Stimulated activated CD4-positive, alpha-beta T cell treated with anti-CD3 and anti-CD28 coated beads, Interleukin-2, amount 100 ng/mL, for 4 hours (primary cell): ENCODE results near the gene OR4E2.
"Not testable (repeated sequence)": the region's sequence is repeated elsewhere in the genome, so short reads cannot be mapped to it uniquely, and the experiment has no call there.

Experiments
- DNase-seq: peaks from one replicate; pipeline ENCODE4 v3.0.0-alpha.2; 2020; ENCODE audit warnings: low read depth

The OR4E2 gene

DNA sequence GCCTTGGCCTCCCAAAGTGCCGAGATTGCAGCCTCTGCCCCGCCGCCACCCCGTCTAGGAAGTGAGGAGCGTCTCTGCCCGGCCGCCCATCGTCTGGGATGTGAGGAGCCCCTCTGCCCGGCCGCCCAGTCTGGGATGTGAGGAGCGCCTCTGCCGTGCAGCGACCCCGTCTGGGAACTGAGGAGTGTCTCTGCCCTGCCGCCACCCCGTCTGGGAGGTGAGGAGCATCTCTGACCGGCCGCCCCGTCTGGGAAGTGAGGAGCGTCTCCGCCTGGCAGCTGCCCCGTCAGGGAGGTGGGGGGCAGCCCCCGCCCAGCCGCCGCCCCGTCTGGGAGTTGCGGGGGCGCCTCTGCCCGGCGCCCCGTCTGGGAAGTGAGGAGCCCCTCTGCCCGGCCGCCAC is 44.0 kb downstream of the OR4E2 start:
- DNase-seq = not testable (repeated sequence)

DNA sequence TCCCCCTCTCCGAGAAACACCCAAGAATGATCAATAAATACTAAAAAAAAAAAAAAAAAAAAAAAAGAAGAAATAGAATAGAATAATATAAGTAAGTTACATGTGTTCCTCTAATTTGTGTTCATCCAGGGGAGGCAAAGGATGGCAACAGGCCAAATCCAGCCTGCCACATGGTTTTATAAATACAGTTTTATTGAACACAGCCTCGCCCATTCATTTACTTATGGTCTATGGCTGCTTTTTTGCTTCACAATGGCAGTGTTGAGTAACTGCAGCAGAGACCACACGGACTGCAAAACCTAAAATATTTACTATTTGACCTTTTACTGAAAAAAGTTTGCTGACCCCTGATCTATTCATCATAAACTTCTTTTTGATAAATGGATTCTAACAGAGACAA is 44.9 kb downstream of the OR4E2 start:
- not testable (repeated sequence) for DNase-seq

DNA sequence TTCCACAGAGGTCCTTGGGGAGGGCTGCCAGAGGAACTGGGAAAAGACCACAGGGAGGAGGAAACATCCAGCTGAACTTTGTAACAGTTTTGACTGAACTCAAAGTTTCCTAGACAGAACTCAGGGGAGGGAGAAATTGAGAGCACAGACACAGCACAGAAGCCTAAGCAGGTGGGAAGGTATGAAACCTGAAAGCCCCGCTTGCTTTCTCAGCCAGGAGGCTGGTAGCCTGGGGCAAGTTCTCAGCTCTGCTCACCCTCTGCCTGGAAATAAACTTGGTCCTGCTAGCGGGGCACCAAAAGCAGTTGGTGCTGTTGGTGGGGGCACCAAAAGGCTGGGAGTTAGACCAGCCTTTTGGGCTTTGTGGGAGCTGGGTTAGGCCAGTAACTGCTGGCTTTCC is 45.9 kb downstream of the OR4E2 start:
- DNase-seq = no peak

DNA sequence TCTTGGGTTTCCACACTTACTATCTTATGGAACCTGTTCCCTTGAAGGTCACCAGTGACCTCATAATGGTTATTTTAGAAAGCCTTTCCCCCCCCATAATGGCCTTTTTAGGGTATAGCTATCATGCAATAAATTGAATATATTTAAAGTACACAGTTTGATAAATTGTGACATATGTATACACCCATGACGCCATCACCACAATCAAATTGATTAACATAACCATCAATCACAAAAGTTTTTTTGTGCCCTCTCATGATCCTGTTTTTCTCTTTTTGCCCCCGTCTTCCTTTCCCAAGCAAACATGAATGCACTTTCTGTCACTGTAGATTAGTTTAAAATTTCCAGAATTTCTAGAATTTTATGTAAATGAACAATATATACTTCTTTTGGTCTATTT is 48.7 kb downstream of the OR4E2 start:
- DNase-seq = no peak

DNA sequence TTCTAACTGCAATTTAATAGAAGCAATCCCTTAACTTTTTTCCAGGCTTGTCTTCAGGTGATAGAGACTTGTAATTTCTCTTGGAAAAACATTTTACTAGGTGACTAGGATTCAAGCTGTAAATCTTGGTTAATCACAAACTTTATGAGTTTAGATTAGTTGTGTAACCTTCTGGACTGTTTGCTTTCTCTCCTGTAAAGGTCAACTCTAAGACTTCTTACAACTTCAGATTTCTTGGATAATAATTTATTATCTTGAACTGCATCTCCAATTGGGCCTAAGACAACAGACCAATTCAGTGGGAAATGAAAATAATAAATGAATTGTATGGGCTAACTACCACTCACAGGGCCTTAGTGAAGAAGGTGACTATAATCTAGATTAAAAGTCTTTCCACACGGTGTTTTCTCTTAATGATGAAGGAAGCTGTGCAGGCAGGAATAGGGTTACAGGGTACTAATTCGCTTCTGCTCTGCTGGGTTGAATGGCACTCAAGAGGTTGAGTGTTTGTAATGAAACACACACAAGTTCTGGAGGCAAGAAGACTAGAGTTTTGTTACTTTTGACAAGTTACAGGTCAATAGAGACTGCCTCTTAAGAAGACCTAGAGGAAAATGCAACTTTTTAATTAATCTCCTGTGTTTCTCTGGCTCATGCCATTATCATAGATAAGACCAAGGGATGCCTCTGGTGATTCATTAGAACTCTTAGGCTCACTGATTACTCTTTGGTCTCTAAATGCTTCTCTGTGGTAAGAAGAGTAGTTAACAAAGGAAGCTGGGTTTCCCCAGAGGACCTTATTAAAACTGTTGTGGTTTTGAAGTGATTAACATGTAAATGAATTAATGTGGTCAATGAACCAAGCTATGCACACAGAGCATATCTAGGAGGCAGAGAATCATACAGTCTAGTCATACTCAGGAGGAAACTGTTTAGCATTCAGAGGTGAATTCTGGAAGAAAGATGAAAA is 50.0 kb downstream of the OR4E2 start:
- no peak for DNase-seq

DNA sequence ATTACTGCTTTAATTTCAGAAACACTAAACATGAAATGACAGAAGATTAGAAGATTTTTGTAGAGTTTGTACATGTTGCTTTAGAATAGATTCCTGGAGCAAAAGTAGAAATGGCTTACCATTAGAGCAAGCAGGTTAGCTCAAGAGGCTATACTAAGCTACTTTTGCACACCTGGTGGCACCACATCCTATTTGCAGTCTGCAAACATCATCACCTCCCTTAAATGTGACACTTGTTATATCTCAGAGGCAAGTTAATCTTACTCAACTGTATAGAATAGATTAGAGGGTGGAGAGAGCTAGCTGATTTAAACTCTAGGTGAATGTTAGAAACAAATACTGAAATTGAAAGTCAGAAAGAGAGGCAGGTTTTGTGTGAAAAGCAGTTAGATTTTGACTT is 50.7 kb downstream of the OR4E2 start:
- DNase-seq = no peak

DNA sequence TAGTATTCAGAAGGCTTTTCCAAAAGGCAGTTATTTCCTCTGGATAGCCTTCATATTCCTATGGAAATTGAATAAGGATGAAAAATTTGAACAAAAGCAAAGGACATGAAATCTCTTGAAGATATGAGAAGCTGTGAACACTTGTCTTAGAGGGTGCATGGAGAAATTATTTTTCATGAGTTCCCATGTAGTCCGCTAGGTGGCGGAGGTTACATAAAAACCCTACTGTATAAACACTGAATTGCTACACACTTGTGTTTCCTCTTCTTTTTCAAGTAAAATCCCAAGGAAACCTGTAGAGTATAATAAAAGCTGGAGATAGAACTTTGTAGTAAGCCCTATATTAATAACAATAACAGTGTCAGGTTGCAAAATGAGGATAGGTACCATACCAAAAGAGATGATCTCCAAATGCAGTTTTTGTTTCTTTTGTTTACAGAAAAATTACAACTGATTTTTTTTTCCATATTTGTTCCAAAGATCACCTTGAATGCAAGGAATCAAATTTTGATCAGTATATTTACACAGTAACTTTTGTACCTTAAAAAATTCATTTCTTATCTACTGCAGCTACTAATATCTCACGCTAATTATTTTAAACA is 57.8 kb downstream of the OR4E2 start:
- DNase-seq = no peak

DNA sequence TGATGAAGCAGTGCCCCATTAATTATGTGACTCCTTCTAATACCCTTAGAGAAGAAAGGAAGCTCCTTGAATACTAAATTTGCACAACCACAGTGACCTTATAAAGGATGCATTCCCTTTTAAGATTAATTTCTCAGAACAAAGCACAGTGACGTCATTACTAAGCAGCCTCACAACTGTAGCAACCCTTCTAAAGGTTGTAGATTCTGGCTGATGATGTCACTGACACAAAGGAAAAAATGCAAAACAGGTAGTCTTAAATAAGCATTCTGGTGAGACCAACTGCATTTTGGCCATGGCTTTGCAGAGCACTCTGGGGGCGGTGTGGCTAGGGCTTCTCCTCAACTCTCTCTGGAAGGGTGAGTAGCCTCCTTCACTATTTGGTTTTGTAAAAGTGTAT is 58.4 kb downstream of the OR4E2 start:
- no peak for DNase-seq

DNA sequence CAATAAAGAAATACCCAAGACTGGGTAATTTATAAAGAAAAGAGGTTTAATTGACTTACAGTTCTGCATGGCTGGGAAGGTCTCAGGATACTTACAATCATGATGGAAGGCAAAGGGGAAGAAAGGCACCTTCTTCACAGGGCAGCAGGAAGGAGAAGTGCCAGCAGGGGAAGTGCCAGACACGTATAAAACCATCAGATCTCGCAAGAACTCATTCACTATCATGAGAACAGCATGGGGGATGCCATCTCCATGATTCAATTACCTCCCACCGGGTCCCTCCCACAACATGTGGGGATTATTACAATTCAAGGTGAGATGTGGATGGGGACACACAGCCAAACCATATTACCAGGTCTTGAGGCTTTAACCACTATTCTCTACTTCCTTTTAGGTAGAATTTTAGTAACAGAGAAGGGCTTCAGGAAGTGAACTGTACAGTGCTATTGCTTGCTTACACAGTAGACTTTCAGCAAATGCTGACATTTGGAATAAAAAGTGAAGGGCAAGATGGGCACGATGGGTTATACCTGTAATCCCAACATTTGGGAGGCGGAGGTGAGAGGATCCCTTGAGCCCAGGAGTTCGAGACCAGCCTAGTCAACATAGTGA is 60.8 kb downstream of the OR4E2 start:
- DNase-seq = no peak
